OCI-LY1 (cell line): Measurements from ENCODE around the gene ASIC4.

ENCODE experiments used
- H2AFZ ChIP-seq: fragments of 200-600 bp; sonication (generic), shearing (Covaris generic); 2 replicates; pipeline ENCODE4 v1.6.0; 2014; ENCODE audit warnings: antibody characterized with exemption, mild to moderate bottlenecking, low read length
- H3F3A ChIP-seq: fragments of 200-600 bp; sonication (generic), shearing (Covaris generic); 2 replicates; pipeline ENCODE4 v1.6.0; 2014; ENCODE audit warnings: mild to moderate bottlenecking, antibody characterized with exemption, low read length, moderate library complexity; ENCODE audit not compliant: insufficient read depth
- H3K27ac ChIP-seq: fragments of 200-600 bp; sonication (generic); 2 replicates; pipeline ENCODE4 v1.5.1; 2014; ENCODE audit warnings: low read length, mixed run types, mild to moderate bottlenecking, low read depth; ENCODE audit not compliant: poor library complexity, severe bottlenecking
- H3K27me3 ChIP-seq: fragments of 200-600 bp; sonication (generic); 2 replicates; pipeline ENCODE4 v1.6.0; 2014; ENCODE audit warnings: antibody characterized with exemption, mild to moderate bottlenecking, low read length, moderate library complexity; ENCODE audit not compliant: insufficient read depth
- H3K36me3 ChIP-seq: fragments of 200-600 bp; sonication (generic); 2 replicates; pipeline ENCODE4 v1.6.1; 2014; ENCODE audit warnings: mild to moderate bottlenecking, antibody characterized with exemption, low read length, moderate library complexity, mixed read lengths; ENCODE audit not compliant: insufficient read depth
- H3K4me1 ChIP-seq: fragments of 200-600 bp; sonication (generic); 2 replicates; pipeline ENCODE4 v1.5.1; 2014; ENCODE audit warnings: mild to moderate bottlenecking, low read length, moderate library complexity; ENCODE audit not compliant: insufficient read depth, severe bottlenecking
- H3K4me2 ChIP-seq: fragments of 200-600 bp; sonication (generic), shearing (Covaris generic); 2 replicates; pipeline ENCODE4 v1.6.1; 2014; ENCODE audit warnings: low read length
- H3K4me3 ChIP-seq: fragments of 200-600 bp; sonication (generic); 2 replicates; pipeline ENCODE4 v1.5.1; 2014; ENCODE audit warnings: low read length, low read depth, mild to moderate bottlenecking, mixed read lengths; ENCODE audit not compliant: poor library complexity, severe bottlenecking
- H3K79me2 ChIP-seq: fragments of 200-600 bp; shearing (Covaris generic); 2 replicates; pipeline ENCODE4 v1.6.1; 2016; ENCODE audit warnings: mixed run types, low read length, mixed read lengths; ENCODE audit not compliant: insufficient read depth
- H3K9ac ChIP-seq: fragments of 200-600 bp; sonication (generic), shearing (Covaris generic); 2 replicates; pipeline ENCODE4 v1.6.1; 2014; ENCODE audit warnings: mild to moderate bottlenecking, low read length, mixed read lengths
- H3K9me2 ChIP-seq: fragments of 200-600 bp; sonication (generic), shearing (Covaris generic); 2 replicates; pipeline ENCODE4 v1.6.1; 2014; ENCODE audit warnings: low read depth, mild to moderate bottlenecking, low read length, mixed read lengths
- H3K9me3 ChIP-seq: fragments of 200-600 bp; shearing (Covaris generic); 2 replicates; pipeline ENCODE4 v1.6.1; 2014; ENCODE audit warnings: low read length, mixed read lengths
- H4K20me1 ChIP-seq: fragments of 200-600 bp; sonication (generic), shearing (Covaris generic); 2 replicates; pipeline ENCODE4 v1.6.0; 2016; ENCODE audit warnings: mild to moderate bottlenecking, low read length; ENCODE audit not compliant: insufficient read depth
- EZH2 ChIP-seq: fragments of 200-600 bp; sonication (generic), shearing (Covaris generic); IDR thresholded peaks from 2 replicates; pipeline ENCODE4 v1.8.0; 2017; ENCODE audit warnings: borderline replicate concordance, mixed run types, mild to moderate bottlenecking, antibody characterized with exemption, low read length, moderate library complexity, mixed read lengths
- TF ChIP-seq, protein P1 (sequence below): fragments of 200-600 bp; sonication (generic), shearing (Covaris generic); IDR thresholded peaks from 2 replicates; pipeline ENCODE4 v1.5.1; 2017; ENCODE audit warnings: mild to moderate bottlenecking, antibody characterized with exemption, low read length, moderate library complexity, mixed read lengths

ASIC4 gene

DNA sequence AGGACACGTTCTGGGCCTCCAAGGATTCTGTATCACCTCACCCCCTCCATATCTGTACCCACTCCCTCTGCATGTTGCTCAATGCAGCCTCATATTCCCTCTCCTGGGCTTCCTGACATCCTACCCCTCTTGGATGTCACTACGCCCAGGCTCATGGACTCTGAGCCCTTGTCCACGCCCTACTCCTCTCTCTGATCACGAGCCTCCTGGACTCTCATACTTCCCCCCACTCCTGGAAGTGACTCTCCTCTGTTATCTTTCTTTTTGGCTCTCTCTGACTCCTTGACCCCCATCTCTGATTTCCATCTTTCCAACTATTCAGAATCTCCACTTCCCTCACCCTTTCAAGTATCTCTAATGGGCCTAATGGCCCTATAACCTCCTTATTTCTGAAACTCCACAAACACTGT, 31.7 kb downstream of the ASIC4 start:
- H3K4me3 ChIP-seq, result no peak overlapping the region
- no peaks in the 10 kb centered on the region for H3K79me2 ChIP-seq
- H3K27ac ChIP-seq, result no peak overlapping the region
- no peaks in the 10 kb centered on the region for H3F3A ChIP-seq
- H4K20me1 ChIP-seq, result no peaks in the 10 kb centered on the region
- no peaks in the 10 kb centered on the region for H3K9me3 ChIP-seq
- H2AFZ ChIP-seq, result no peak overlapping the region
- no peaks in the 10 kb centered on the region for H3K9me2 ChIP-seq
- H3K27me3 ChIP-seq, result no peaks in the 10 kb centered on the region
- H3K9ac ChIP-seq, result no peak overlapping the region
- H3K4me1 ChIP-seq, result peaks cover 13% of the 10 kb centered on the region
- H3K36me3 ChIP-seq, result peaks cover 4% of the 10 kb centered on the region; the same call in 1 of the 2 replicates
- no peak overlapping the region for H3K4me2 ChIP-seq
- TF ChIP-seq, protein P1, sequence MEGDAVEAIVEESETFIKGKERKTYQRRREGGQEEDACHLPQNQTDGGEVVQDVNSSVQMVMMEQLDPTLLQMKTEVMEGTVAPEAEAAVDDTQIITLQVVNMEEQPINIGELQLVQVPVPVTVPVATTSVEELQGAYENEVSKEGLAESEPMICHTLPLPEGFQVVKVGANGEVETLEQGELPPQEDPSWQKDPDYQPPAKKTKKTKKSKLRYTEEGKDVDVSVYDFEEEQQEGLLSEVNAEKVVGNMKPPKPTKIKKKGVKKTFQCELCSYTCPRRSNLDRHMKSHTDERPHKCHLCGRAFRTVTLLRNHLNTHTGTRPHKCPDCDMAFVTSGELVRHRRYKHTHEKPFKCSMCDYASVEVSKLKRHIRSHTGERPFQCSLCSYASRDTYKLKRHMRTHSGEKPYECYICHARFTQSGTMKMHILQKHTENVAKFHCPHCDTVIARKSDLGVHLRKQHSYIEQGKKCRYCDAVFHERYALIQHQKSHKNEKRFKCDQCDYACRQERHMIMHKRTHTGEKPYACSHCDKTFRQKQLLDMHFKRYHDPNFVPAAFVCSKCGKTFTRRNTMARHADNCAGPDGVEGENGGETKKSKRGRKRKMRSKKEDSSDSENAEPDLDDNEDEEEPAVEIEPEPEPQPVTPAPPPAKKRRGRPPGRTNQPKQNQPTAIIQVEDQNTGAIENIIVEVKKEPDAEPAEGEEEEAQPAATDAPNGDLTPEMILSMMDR, result no peak
- no peak for TF ChIP-seq EZH2

DNA sequence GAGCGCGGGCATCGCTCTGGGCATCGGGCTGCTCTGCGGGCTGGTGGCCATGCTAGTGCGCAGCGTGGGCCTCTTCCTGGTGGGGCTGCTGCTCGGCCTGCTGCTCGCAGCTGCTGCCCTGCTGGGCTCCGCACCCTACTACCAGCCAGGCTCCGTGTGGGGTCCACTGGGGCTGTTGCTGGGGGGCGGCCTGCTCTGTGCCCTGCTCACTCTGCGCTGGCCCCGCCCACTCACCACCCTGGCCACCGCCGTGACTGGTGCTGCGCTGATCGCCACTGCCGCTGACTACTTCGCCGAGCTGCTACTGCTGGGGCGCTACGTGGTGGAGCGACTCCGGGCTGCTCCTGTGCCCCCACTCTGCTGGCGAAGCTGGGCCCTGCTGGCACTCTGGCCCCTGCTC, 33.3 kb downstream of the ASIC4 start:
- Histone ChIP-seq H3K9ac (no peak overlapping the region), H2AFZ (no peak overlapping the region), H3K36me3 (no peaks in the 10 kb centered on the region), H3K4me3 (no peak overlapping the region), H3F3A (no peaks in the 10 kb centered on the region), H3K27me3 (no peaks in the 10 kb centered on the region), H3K9me2 (no peaks in the 10 kb centered on the region), H3K27ac (no peak overlapping the region), H3K9me3 (no peaks in the 10 kb centered on the region), H3K79me2 (no peaks in the 10 kb centered on the region), H4K20me1 (no peaks in the 10 kb centered on the region), H3K4me1 (peaks cover 5% of the 10 kb centered on the region), H3K4me2 (no peak overlapping the region)
- no peak for TF ChIP-seq EZH2

DNA sequence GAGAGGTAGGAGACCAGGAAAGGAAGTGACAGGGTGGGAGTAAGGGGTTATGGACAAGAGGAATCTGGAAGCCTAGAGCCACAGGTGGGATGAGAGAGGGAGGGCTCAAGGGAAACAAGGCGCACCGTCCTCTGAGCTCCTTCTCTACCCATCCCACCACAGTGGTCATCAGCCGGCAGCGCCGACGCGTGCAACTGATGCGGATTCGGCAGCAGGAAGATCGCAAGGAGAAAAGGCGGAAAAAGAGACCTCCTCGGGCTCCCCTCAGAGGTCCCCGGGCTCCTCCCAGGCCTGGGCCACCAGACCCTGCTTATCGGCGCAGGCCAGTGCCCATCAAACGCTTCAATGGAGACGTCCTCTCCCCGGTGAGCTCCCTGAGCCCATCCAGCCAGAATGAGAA, 34.7 kb downstream of the ASIC4 start:
- no peak overlapping the region for H3K27ac ChIP-seq
- no peaks in the 10 kb centered on the region for H3F3A ChIP-seq
- H2AFZ ChIP-seq, result no peak overlapping the region
- TF ChIP-seq EZH2, result no peak
- TF ChIP-seq, protein P1, result no peak
- no peaks in the 10 kb centered on the region for H3K79me2 ChIP-seq
- no peak overlapping the region for H3K4me3 ChIP-seq
- peaks cover 5% of the 10 kb centered on the region for H3K4me1 ChIP-seq
- H3K9me3 ChIP-seq, result no peaks in the 10 kb centered on the region
- no peak overlapping the region for H3K9ac ChIP-seq
- no peaks in the 10 kb centered on the region for H3K36me3 ChIP-seq
- H3K4me2 ChIP-seq, result no peak overlapping the region
- no peaks in the 10 kb centered on the region for H4K20me1 ChIP-seq
- H3K9me2 ChIP-seq, result no peaks in the 10 kb centered on the region
- H3K27me3 ChIP-seq, result no peaks in the 10 kb centered on the region

DNA sequence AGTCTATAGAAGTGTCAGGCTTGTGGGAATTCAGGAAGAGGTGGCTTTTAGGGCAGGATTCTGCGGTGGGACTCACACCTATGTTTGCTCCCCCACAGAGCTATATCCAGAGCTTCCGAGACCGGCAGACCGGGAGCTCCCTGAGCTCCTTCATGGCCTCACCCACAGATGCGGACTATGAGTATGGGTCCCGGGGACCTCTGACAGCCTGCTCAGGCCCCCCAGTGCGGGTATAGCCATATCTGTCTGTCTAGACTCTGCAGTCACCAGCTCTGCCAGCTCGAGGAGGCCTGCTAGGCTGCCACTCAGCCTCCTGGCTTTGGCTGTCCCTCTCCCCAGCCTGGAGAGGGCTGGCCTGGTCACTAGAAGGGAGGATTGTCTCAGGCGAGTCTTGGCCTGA, 35.3 kb downstream of the ASIC4 start:
- no peaks in the 10 kb centered on the region for H3K9me2 ChIP-seq
- H3K79me2 ChIP-seq, result no peaks in the 10 kb centered on the region
- no peaks in the 10 kb centered on the region for H3F3A ChIP-seq
- no peaks in the 10 kb centered on the region for H3K9me3 ChIP-seq
- H3K4me1 ChIP-seq, result no peaks in the 10 kb centered on the region
- no peaks in the 10 kb centered on the region for H3K36me3 ChIP-seq
- no peak overlapping the region for H2AFZ ChIP-seq
- no peak overlapping the region for H3K27ac ChIP-seq
- H3K4me2 ChIP-seq, result no peak overlapping the region
- no peaks in the 10 kb centered on the region for H4K20me1 ChIP-seq
- no peak overlapping the region for H3K9ac ChIP-seq
- no peak overlapping the region for H3K4me3 ChIP-seq
- H3K27me3 ChIP-seq, result no peaks in the 10 kb centered on the region
- no peak for TF ChIP-seq EZH2
- TF ChIP-seq, protein P1, result no peak
